Stimulated activated naive CD8-positive, alpha-beta T cell treated with anti-CD3 and anti-CD28 coated beads, Interleukin-15, Interleukin-2, amounts not matched to agents 100 U/mL and 50 U/mL, for 24 hours (primary cell): ENCODE measurements around the gene RBM33.
A peak's percentile ranks its signal among the peaks of the same experiment; 100 is the strongest.
"Not testable (repeated sequence)": the region's sequence is repeated elsewhere in the genome, so short reads cannot be mapped to it uniquely, and the experiment has no call there.

Source experiments
- ATAC-seq: fragments of 150-1000 bp; cut with Tn5 transposase; one replicate; pipeline ENCODE4 v1.10.0; 2021
- DNase-seq: peaks from one replicate; pipeline ENCODE4 v3.0.0; 2021

Gene RBM33

DNA sequence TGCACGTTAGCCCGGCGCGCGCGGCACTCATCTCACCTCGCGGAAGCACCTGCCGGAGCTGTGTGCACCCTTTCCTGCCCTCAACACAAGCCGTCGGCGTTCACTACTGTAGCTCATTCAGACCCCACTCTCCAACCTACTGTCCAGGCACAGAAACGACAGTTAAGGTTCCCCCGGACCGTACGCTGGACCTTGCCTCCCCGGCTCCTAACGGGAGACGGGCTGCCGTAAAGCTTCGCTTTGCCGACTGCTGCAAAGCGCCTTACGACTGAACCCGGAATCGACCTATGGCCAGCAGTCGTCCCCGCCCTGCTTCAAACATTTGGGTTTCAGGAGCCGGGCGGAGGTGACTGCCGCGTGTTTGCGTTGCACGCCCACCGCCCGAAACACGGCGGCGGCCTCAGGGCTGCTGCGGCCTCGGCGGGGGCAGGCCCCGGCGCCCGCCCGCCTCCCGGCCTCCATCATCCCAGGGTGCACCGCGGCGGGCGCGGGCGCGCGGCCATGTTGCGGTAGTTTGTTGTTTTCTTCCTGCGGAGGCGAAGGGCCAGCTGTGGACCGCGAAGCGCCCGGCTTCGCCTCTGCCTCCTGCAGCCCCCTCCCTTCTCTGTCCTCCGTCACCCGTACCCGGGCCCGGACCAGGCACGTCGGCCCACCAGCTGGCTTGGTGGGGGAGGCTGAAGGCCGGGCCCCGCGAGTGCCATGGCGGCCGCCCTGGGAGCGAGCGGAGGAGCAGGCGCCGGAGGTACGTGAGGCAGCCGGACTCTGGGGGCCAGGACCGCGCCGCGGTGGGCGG lies at the start of gene RBM33:
Gene RBM33, plus strand, starts transcription at position 484 of the 793 bp plus-strand sequence. Its CDS starts 216 bp downstream, at position 700.
- ATAC-seq (peak; percentile 93), DNase-seq (peak; percentile 83)

DNA sequence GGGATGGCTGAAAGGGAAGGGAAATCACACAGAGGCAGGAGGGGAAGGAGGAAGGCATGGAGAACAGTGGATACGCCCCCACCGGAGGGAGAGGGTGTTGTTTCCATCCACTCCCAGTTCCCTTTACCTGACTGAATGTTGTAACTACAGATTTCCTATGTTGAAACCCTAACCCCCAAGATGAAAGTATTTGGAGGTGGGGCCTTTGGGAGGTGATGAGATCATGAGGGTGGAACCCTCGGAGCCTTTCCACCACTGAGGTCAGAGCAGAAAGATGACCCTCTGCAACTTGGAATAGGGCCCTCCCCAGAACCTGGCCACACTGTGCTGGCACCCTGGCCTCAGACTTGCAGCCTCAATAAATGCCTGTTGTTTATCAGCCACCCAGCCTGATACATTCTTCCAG lies 49.5 kb upstream of the RBM33 start:
- ATAC-seq: no peak
- DNase-seq: no peak

- ATAC-seq (no peak), DNase-seq (no peak)
Measured at GRCh38 chr7:155597753-155598140, 46.7 kb upstream of the RBM33 start.

GRCh38 chr7:155598810-155599210 lies 45.7 kb upstream of the RBM33 start:
- peak; percentile 86 for ATAC-seq

DNA sequence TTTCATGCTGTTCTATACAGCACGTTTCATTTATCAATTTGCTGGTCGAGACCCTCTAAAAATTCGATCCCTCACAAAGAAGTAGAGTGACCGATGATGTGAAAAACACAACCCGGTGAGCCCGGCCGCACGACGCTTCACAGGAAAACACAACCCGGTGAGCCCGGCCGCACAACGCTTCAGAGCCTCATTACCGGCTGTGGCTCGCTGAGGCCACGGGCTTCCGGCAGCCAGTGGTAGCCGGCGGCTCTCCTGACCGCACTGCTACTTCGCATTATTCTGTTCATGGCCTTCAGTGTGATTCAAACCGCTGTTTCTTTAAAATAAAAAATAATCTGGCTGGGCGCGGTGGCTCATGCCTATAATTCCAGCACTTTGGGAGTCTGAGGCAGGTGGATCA lies 42.3 kb upstream of the RBM33 start:
- DNase-seq (no peak), ATAC-seq (no peak)

More at GRCh38 chr7:155598810-155599210, 45.7 kb upstream of the RBM33 start:
- DNase-seq: peak; percentile 92

- ATAC-seq: no peak
- DNase-seq: no peak
Measured at GRCh38 chr7:155602750-155603149, 41.7 kb upstream of the RBM33 start.

- DNase-seq: no peak
- ATAC-seq: no peak
Measured at GRCh38 chr7:155603205-155603857, 41.1 kb upstream of the RBM33 start.

DNA sequence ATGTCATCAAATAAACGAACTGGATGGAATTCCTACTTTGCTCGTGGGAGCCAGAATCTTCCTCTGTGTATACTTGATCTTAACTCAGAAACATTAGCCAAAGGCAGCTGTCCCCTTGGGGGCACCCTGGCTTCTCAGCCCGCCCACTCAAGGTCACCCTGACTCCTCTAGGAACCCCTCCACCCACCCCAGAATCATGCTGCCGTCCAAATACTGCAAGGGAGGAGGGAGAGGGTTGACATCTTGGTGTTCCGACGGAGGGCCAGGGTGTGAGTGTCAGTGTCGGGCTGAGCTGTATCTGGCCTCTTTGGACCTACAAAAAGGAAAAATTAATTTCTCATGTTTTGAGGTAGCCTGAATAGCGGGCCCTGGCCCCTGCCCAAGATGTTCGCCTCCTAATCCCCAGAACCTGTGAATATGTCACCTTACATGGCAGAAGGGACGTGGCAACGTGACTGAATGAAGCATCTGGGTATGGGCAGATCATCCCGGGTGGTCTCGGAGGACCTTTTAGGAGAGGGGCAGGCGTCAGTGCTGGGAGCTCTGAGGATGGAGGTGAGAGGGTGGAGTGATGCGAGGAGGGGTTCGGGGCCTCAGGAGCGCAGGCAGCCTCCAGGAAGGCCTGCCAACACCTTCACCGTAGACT lies 40.5 kb upstream of the RBM33 start:
- no peak for DNase-seq
- no peak for ATAC-seq

GRCh38 chr7:155604504-155604997 lies 39.9 kb upstream of the RBM33 start:
- no peak for DNase-seq
- ATAC-seq: no peak

GRCh38 chr7:155609185-155609584 lies 35.3 kb upstream of the RBM33 start:
- ATAC-seq (no peak), DNase-seq (no peak)

DNA sequence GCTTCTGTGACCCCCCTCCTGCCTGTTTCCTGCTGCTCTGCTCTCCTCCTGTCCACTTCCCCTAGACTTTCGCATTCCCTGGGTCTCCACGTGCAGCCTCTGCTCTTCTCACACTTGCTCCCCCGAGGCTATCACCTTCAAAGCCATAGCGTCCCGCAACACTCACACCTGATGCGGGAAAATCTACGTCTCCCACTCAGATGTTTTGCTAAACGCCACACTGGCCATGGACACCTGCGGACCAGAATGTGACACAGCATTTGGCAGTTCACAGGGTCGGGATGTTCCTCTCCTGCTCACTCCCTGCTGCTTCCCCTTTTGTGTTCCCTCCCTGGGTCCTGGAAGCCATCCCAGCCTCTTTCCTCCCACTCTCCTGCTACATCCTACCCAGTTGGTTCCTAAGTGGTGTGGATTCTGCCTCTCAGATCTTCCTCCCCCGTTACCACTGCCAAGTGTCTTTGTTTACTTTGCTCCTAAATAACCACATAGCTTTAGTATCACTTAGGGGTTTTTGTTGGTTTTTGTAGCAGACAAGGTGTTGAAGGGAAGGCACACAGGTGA lies 33.7 kb upstream of the RBM33 start:
- DNase-seq: no peak
- no peak for ATAC-seq

GRCh38 chr7:155611808-155612447 lies 32.5 kb upstream of the RBM33 start:
- no peak for DNase-seq
- no peak for ATAC-seq

DNA sequence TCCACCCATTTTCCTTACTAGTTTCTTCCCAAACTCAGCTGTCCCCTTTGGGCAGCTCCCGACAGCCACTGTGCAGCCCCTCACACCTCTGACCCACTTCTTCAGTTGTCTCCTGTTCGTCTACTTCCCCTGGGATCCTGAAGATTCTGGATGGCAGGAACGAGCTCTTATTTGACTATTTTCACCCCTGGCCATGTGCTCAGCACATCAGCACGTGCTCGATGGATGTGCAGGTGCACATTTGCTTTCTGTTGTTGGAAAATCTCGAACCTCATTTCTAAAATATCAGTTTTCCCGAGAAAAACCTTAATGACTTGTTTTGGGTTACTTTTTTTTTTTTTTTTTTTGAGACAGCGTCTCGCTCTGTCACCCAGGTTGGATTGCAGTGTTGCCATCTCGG lies 31.8 kb upstream of the RBM33 start:
- ATAC-seq (no peak), DNase-seq (no peak)

- DNase-seq, ATAC-seq: not testable (repeated sequence)
Measured at GRCh38 chr7:155615085-155615484, 29.4 kb upstream of the RBM33 start.

- DNase-seq: no peak
- no peak for ATAC-seq
Measured at GRCh38 chr7:155618708-155619633, 25.5 kb upstream of the RBM33 start.

DNA sequence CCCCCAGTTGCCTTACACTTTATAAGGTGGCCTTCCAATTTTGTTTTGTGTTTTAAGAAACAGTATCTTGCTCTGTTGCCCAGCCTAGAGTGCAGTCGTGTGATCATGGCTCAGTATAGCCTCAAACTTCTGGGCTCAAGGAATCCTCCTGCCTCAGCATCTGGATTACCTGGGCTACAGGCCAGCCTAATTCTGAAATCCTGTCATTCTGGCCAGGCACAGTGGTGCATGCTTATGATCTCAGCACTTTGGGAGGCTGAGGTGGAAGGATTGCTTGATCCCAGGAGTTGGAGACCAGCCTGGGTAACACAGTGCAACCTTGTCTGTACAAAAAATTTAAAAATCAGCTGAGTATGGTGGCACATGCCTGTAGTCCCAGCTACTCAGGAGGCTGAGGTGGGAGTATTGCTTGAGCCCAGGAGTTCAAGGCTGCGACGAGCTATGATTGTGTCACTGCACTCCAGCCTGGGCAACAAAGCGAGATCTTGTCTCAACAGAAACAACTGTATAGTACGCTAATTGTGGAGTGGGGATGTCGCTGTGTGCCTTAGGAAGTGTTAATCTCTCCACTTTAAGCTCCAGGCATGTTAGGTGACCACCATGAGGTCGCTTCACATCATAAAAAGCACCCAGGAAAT lies 24.7 kb upstream of the RBM33 start:
- DNase-seq (no peak), ATAC-seq (no peak)

GRCh38 chr7:155620497-155620896 lies 24.0 kb upstream of the RBM33 start:
- no peak for ATAC-seq
- no peak for DNase-seq

DNA sequence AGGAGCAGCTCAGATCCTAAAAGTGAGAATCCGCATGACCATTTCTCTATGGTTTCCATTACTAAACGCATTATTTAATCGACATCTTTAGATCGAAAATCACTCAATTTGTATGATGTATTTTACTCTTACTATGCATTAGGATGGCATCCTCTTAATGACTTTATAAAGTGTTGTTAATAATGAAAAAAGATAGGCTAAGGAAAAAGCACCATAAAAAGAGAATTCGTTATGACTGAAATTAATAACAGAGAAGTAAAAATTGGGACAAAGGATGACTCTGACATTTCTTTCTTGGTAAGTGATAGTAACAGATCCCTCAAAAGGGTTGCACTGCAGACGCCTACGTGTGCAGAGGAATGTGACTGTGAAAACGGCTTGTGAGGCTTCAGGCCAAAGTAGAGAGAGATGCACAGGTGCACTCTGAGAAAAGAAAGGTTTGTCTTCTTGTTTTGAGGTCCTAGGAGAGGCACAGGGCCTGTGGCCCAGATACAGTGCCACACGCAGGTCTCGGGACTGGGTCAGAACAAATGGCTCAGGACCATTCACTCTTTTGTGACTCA lies 23.0 kb upstream of the RBM33 start:
- DNase-seq (no peak), ATAC-seq (no peak)

DNA sequence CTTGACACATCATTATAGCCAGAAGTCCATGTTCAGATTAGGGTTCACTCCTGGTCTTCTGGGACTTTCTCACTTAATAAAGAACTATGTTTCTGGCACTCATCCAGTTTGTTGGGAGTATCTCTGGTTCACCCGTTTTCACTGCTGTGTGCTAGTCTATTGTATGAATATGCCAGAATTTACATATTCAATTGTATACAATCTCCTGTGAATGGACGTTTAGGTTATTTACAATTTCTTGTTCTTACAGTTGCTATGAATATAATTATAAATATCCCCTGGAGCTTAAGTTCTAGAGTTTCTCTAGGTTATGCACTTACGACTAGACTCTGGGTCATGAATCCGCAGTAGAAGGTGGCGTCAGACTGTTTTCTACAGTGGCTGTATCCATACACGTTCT lies 20.0 kb upstream of the RBM33 start:
- ATAC-seq (no peak), DNase-seq (no peak)

GRCh38 chr7:155625557-155625956 lies 18.9 kb upstream of the RBM33 start:
- ATAC-seq: no peak
- DNase-seq: no peak
